ENCODE results near the gene EGFR. TPM values are rescaled to one million over a fixed set of nuclear protein-coding genes. Genes with fewer than 3 reads are reported as not detected.

EGFR gene
- total RNA-seq, 6 experiments from 2014 or later = 59.3 to 127 (median 93.7) TPM

DNA sequence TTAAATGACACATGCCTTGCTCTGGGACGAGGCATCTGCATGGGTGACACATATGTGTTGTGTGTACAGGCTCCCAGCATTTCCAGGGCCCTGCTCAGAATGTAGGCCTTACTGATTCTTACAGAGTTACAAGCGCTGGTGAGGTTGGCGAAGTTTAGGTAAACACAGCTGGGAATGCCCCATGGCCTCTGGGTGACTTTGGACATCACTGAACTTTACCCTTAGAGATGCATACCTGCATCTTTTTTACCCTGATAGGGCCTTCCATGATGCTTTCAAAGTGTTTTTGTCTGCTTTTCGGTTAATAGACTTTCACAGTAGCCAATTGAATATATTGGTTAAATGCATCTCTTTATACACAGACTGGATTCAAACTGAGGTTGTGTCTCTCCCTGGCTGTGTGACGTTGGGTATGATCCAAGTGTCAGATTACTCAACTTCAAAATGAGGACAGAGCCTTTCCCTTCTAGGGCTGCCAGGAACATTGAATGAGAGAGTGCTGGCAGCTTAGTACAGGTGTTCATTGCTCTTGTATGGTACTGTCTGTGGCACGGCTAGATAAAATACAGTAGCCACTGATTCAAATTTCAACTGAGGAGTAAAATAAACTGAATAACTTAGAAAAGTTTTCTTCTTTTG is 29.5 kb downstream of the EGFR start:
- WGBS (ENCODE audit: insufficient coverage, low coverage, low lambda C conversion rate, missing lambda C conversion rate) = 14% methylated on average over 4 of the region's 6 CpGs
- ATAC-seq = peak; percentile 80 to 91 (median 87)
- Histone ChIP-seq H3K36me3 (no peaks in the 10 kb centered on the region), H3K27me3 (no peaks in the 10 kb centered on the region), H3K4me3 (no peak overlapping the region), H3K4me1 (peaks cover 0 to 59% (median 28%) of the 10 kb centered on the region in 4 donors), H3K27ac (peak overlapping the region; percentile 31 to 88 (median 85)), H3K9me3 (no peaks in the 10 kb centered on the region)
- DNase-seq = peak; percentile 56 to 83 (median 81)
- intact Hi-C loops (cut with DNase I) = no loop called here
- TF ChIP-seq, protein P1, sequence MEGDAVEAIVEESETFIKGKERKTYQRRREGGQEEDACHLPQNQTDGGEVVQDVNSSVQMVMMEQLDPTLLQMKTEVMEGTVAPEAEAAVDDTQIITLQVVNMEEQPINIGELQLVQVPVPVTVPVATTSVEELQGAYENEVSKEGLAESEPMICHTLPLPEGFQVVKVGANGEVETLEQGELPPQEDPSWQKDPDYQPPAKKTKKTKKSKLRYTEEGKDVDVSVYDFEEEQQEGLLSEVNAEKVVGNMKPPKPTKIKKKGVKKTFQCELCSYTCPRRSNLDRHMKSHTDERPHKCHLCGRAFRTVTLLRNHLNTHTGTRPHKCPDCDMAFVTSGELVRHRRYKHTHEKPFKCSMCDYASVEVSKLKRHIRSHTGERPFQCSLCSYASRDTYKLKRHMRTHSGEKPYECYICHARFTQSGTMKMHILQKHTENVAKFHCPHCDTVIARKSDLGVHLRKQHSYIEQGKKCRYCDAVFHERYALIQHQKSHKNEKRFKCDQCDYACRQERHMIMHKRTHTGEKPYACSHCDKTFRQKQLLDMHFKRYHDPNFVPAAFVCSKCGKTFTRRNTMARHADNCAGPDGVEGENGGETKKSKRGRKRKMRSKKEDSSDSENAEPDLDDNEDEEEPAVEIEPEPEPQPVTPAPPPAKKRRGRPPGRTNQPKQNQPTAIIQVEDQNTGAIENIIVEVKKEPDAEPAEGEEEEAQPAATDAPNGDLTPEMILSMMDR (IDR thresholded peaks at IDR 0.05) = no peak
- TF ChIP-seq POLR2A (IDR thresholded peaks at IDR 0.05) = peak; percentile 21

DNA sequence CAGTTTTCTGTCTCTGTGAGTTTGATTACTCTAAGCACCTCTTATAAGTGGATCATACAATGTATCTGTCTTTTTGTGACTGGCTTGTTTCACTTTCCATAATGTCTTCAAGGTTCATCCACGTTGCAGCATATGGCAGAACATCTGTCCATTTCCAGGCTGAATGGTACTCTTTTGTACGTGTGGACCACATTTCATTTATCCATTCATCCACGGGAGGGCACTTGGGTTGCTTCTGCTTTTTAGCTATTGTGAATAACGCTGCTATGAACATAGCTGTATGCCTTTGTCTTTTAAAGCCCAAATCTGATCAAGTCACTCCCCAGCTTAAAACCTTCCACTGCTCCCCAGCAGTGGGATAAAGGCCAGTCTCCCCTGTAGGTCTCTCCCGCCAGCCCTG is 31.5 kb downstream of the EGFR start:
- no peak for ATAC-seq
- no peak for TF ChIP-seq POLR2A (IDR thresholded peaks at IDR 0.05)
- TF ChIP-seq, protein P1 (IDR thresholded peaks at IDR 0.05) = no peak
- no peak for DNase-seq
- H3K27ac ChIP-seq = peak overlapping the region in 2 of 3 donors; percentile 85 to 88
- no peaks in the 10 kb centered on the region for H3K27me3 ChIP-seq
- no peaks in the 10 kb centered on the region for H3K9me3 ChIP-seq
- no peak overlapping the region for H3K4me3 ChIP-seq
- intact Hi-C loops (cut with DNase I) = no loop called here
- WGBS (ENCODE audit: insufficient coverage, low coverage, low lambda C conversion rate, missing lambda C conversion rate) = 81% methylated on average over 5 of the region's 5 CpGs
- H3K4me1 ChIP-seq = peaks cover 0 to 40% (median 20%) of the 10 kb centered on the region in 4 donors
- no peaks in the 10 kb centered on the region for H3K36me3 ChIP-seq

DNA sequence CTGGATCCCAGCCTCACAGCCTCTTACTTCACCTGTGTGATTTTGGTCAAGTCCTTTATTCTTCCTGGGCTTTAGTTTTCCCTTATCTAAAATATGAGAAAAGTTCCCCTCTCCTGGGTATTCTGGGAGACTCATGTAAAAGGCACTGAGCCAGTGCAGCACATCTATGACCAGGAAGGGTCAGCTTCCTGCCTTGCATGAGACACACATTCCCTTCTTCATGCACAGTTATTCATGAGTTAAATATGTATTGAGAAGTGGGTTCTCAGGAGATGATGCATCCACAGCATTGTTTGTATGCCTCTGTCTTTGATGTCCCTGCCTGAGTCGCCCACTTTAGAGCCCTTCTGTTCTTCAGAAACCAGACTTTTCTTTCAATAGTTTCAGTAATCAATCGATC is 33.3 kb downstream of the EGFR start:
- WGBS (ENCODE audit: insufficient coverage, low coverage, low lambda C conversion rate, missing lambda C conversion rate) = 85% methylated on average over 2 of the region's 2 CpGs
- intact Hi-C loops (cut with DNase I) = no loop called here
- Histone ChIP-seq H3K36me3 (no peaks in the 10 kb centered on the region), H3K27ac (no peak overlapping the region), H3K27me3 (no peaks in the 10 kb centered on the region), H3K9me3 (no peaks in the 10 kb centered on the region), H3K4me1 (peaks cover 0 to 35% (median 15%) of the 10 kb centered on the region in 4 donors), H3K4me3 (no peak overlapping the region)
- DNase-seq = no peak
- ATAC-seq = no peak
- TF ChIP-seq, protein P1 (IDR thresholded peaks at IDR 0.05) = no peak
- TF ChIP-seq POLR2A (IDR thresholded peaks at IDR 0.05) = no peak

DNA sequence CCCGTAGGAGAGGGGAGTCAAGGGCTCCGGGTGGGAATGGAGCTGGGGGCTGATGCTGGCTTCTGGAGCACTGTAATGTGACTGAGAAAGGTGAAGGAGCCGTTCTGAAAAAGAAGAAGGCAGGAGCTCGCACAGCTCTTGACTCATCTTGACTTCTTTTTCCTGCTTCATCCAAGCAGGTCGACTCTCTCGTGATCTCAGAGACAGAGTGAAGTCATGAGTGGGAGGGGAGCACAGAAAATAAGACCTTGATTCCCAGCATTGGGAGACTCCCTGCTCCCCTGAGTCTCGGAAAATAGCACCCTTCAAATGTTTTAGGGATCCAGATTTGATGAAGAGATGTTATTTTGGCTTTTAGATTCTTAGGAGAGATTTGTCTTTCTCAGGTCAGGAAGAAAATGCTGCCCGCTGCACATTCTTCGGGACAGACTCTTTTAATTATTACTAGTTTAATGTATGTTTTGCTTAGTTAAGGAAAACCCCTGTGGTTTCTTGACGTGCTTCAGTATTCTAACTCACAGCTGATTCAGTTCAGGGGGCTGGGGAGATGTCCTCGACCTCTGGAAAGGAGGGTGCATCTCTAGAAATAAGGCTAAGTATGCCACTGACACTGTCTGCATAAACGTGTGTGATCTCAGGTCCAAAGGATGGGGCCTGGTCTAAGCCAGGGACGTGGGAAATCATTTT is 34.1 kb downstream of the EGFR start:
- Histone ChIP-seq H3K27ac (no peak overlapping the region), H3K9me3 (no peaks in the 10 kb centered on the region), H3K4me1 (peaks cover 0 to 32% (median 14%) of the 10 kb centered on the region in 4 donors), H3K27me3 (no peaks in the 10 kb centered on the region), H3K36me3 (no peaks in the 10 kb centered on the region), H3K4me3 (no peak overlapping the region)
- TF ChIP-seq, protein P1 (IDR thresholded peaks at IDR 0.05) = no peak
- no peak for TF ChIP-seq POLR2A (IDR thresholded peaks at IDR 0.05)
- no peak for ATAC-seq
- DNase-seq = no peak
- WGBS (ENCODE audit: insufficient coverage, low coverage, low lambda C conversion rate, missing lambda C conversion rate) = 73% methylated on average over 13 of the region's 13 CpGs
- intact Hi-C loops (cut with DNase I) = no loop called here

Data from right lobe of liver (tissue), 6 donors.